SU-DHL-6 (cell line): Measurements from ENCODE around the gene AOX1.
"Not testable (repeated sequence)": the region's sequence is repeated elsewhere in the genome, so short reads cannot be mapped to it uniquely, and the experiment has no call there.

ENCODE experiments used
- H2AFZ ChIP-seq: fragments of 200-600 bp; sonication (generic); 2 replicates; pipeline ENCODE4 v1.6.1; 2014; ENCODE audit warnings: low read depth, mild to moderate bottlenecking, moderate library complexity, mixed read lengths, antibody characterized with exemption, low read length; ENCODE audit not compliant: severe bottlenecking
- H3F3A ChIP-seq: fragments of 200-600 bp; shearing (Covaris generic); 2 replicates; pipeline ENCODE4 v1.6.0; 2016; ENCODE audit warnings: antibody characterized with exemption, mild to moderate bottlenecking; ENCODE audit not compliant: insufficient read depth
- H3K27ac ChIP-seq: fragments of 200-600 bp; sonication (generic); 2 replicates; pipeline ENCODE4 v1.5.1; 2016; ENCODE audit warnings: low read depth, mild to moderate bottlenecking, low read length, moderate library complexity, mixed read lengths
- H3K27me3 ChIP-seq: fragments of 200-600 bp; sonication (generic), shearing (Covaris generic); 2 replicates; pipeline ENCODE4 v1.6.0; 2014; ENCODE audit warnings: mild to moderate bottlenecking, low read length
- H3K36me3 ChIP-seq: fragments of 200-600 bp; sonication (generic); 2 replicates; pipeline ENCODE4 v1.6.1; 2014; ENCODE audit warnings: mild to moderate bottlenecking, low read length, mixed read lengths
- H3K4me2 ChIP-seq: fragments of 300-600, 200-600 bp; shearing (Covaris generic), sonication (generic); 2 replicates; pipeline ENCODE4 v1.6.0; 2014; ENCODE audit warnings: low read length, low read depth, mild to moderate bottlenecking; ENCODE audit not compliant: poor library complexity, severe bottlenecking
- H3K4me3 ChIP-seq: fragments of 200-600 bp; sonication (generic); 2 replicates; pipeline ENCODE4 v1.5.1; 2014; ENCODE audit warnings: antibody characterized with exemption, low read length, mild to moderate bottlenecking, mixed read lengths; ENCODE audit not compliant: insufficient read depth, poor library complexity, severe bottlenecking
- H3K79me2 ChIP-seq: fragments of 200-600 bp; sonication (generic); 2 replicates; pipeline ENCODE4 v1.6.1; 2014; ENCODE audit warnings: mild to moderate bottlenecking, low read length, moderate library complexity; ENCODE audit not compliant: insufficient read depth
- H3K9ac ChIP-seq: fragments of 200-600 bp; sonication (generic); 2 replicates; pipeline ENCODE4 v1.7.0; 2014; ENCODE audit warnings: mild to moderate bottlenecking, low read length
- H3K9me2 ChIP-seq: fragments of 200-600 bp; sonication (generic); replicated peaks from 2 replicates; pipeline ENCODE4 v1.6.1; 2014; ENCODE audit warnings: low read length; ENCODE audit not compliant: insufficient read depth
- H3K9me3 ChIP-seq: fragments of 200-600 bp; sonication (generic); 2 replicates; pipeline ENCODE4 v1.6.1; 2014; ENCODE audit warnings: low read length, mixed read lengths; ENCODE audit not compliant: insufficient read depth
- H4K20me1 ChIP-seq: fragments of 200-600 bp; sonication (generic); 2 replicates; pipeline ENCODE4 v1.6.1; 2014; ENCODE audit warnings: low read depth, mild to moderate bottlenecking, antibody characterized with exemption, low read length, moderate library complexity, mixed read lengths
- CTCF ChIP-seq: fragments of 200-600 bp; sonication (generic); IDR thresholded peaks from one replicate; pipeline ENCODE4 v1.5.1; 2017; ENCODE audit warnings: antibody characterized with exemption, mild to moderate bottlenecking, low read length, moderate library complexity; ENCODE audit not compliant: insufficient read depth, poor library complexity, severe bottlenecking
- EZH2phosphoT487 ChIP-seq: fragments of 200-600 bp; sonication (generic), shearing (Covaris generic); conservative IDR thresholded peaks from 2 replicates; pipeline ENCODE4 v1.6.1; 2018; ENCODE audit warnings: mild to moderate bottlenecking, antibody characterized with exemption, low read length, moderate library complexity, mixed read lengths

AOX1 gene

GRCh38 chr2:200708943-200709342, 123.1 kb downstream of the AOX1 start:
- Histone ChIP-seq H3K9ac (no peak overlapping the region), H2AFZ (no peak overlapping the region), H4K20me1 (no peaks in the 10 kb centered on the region), H3K4me2 (peak overlapping the region; percentile 24), H3F3A (no peaks in the 10 kb centered on the region), H3K4me3 (no peak overlapping the region), H3K9me3 (no peaks in the 10 kb centered on the region), H3K9me2 (no peaks in the 10 kb centered on the region), H3K27ac (peak overlapping the region; percentile 67), H3K27me3 (no peaks in the 10 kb centered on the region), H3K79me2 (no peaks in the 10 kb centered on the region), H3K36me3 (no peaks in the 10 kb centered on the region)
- no peak for TF ChIP-seq CTCF
- TF ChIP-seq EZH2phosphoT487: no peak

- no peaks in the 10 kb centered on the region for H3K9me2 ChIP-seq
- H3F3A ChIP-seq: no peaks in the 10 kb centered on the region
- TF ChIP-seq CTCF (peak; percentile 85), EZH2phosphoT487 (no peak)
- peak overlapping the region; percentile 33 for H3K4me3 ChIP-seq
- H3K9ac ChIP-seq: peak overlapping the region; percentile 46
- H4K20me1 ChIP-seq: no peaks in the 10 kb centered on the region
- H3K27ac ChIP-seq: peak overlapping the region; percentile 63
- no peaks in the 10 kb centered on the region for H3K36me3 ChIP-seq
- peak overlapping the region; percentile 69 for H3K4me2 ChIP-seq
- no peaks in the 10 kb centered on the region for H3K9me3 ChIP-seq
- no peaks in the 10 kb centered on the region for H3K27me3 ChIP-seq
- peak overlapping the region; percentile 91 for H2AFZ ChIP-seq
- H3K79me2 ChIP-seq: no peaks in the 10 kb centered on the region
Observed at GRCh38 chr2:200713003-200713703, 127.3 kb downstream of the AOX1 start.

- Histone ChIP-seq H3F3A (no peaks in the 10 kb centered on the region), H3K79me2 (no peaks in the 10 kb centered on the region), H3K4me2 (peak overlapping the region; percentile 69), H3K27ac (peak overlapping the region; percentile 63), H3K9ac (peak overlapping the region; percentile 46), H3K9me2 (no peaks in the 10 kb centered on the region), H3K27me3 (no peaks in the 10 kb centered on the region), H3K4me3 (peak overlapping the region; percentile 33), H3K36me3 (no peaks in the 10 kb centered on the region), H3K9me3 (no peaks in the 10 kb centered on the region), H2AFZ (peak overlapping the region; percentile 91), H4K20me1 (no peaks in the 10 kb centered on the region)
- TF ChIP-seq EZH2phosphoT487 (no peak), CTCF (no peak)
Observed at GRCh38 chr2:200713704-200714064, 127.9 kb downstream of the AOX1 start.

- not testable (repeated sequence) for H3K36me3 ChIP-seq, H3K27ac ChIP-seq, H3K9me2 ChIP-seq, H3K9ac ChIP-seq, H3K27me3 ChIP-seq, H2AFZ ChIP-seq, H3K79me2 ChIP-seq, H4K20me1 ChIP-seq, H3F3A ChIP-seq, H3K4me3 ChIP-seq, H3K9me3 ChIP-seq, H3K4me2 ChIP-seq
Observed at GRCh38 chr2:200715014-200715413, 129.2 kb downstream of the AOX1 start.
